Kidney epithelial cell (primary cell): Measurements from ENCODE around the gene PGAP3. TPM values are rescaled to one million over a fixed set of nuclear protein-coding genes. Genes with fewer than 3 reads are reported as not detected.
A peak's percentile ranks its signal among the peaks of the same experiment; 100 is the strongest.
"Not testable (repeated sequence)": the region's sequence is repeated elsewhere in the genome, so short reads cannot be mapped to it uniquely, and the experiment has no call there.

Source experiments
- DNase-seq: peaks from one replicate; pipeline ENCODE4 v3.0.0-alpha.2; 2010; ENCODE audit warnings: low read depth
- H3K27me3 ChIP-seq: 2 replicates; pipeline ENCODE4 v1.6.0; 2011; ENCODE audit warnings: low read length; ENCODE audit not compliant: control insufficient read depth, insufficient read depth
- H3K36me3 ChIP-seq: 2 replicates; pipeline ENCODE4 v1.5.1; 2011; ENCODE audit warnings: low read length; ENCODE audit not compliant: control insufficient read depth, insufficient read depth
- H3K4me3 ChIP-seq: 2 replicates; pipeline ENCODE4 v1.5.1; 2011; ENCODE audit warnings: low read depth, mild to moderate bottlenecking, control low read depth, low read length
- CTCF ChIP-seq: IDR thresholded peaks from 2 replicates; pipeline ENCODE4 v1.5.1; 2011; ENCODE audit warnings: mild to moderate bottlenecking, moderate library complexity, low read length, control low read depth, inconsistent platforms; ENCODE audit not compliant: insufficient read depth, poor library complexity, severe bottlenecking
- total RNA-seq: library from RNA; depleted of rRNA; stranded (reverse); fragments of >200 nt; gene quantifications from 2 replicates; pipeline ENCODE4 v1.2.3, GENCODE V29; 2015

PGAP3 gene
- total RNA-seq, 1 donor from 2014 or later, result 12.5 TPM

- H3K4me3 ChIP-seq, result peak within 1 kb of the TSS; percentile 92
- no peaks in the 10 kb centered on the region for H3K27me3 ChIP-seq
- H3K36me3 ChIP-seq, result peaks cover 1% of the 10 kb centered on the region
- TF ChIP-seq CTCF, result peak; percentile 68
- DNase-seq, result no peak
Measured at GRCh38 chr17:39730095-39730921, 42.5 kb upstream of the PGAP3 start, which contains the start of gene MIEN1. Gene MIEN1 (minus strand): TSS chr17:39730532. CDS start chr17:39730495, 37 bp downstream.

- no peak for TF ChIP-seq CTCF
- H3K4me3 ChIP-seq, result peak overlapping the region; percentile 92
- no peaks in the 10 kb centered on the region for H3K27me3 ChIP-seq
- peaks cover 1% of the 10 kb centered on the region for H3K36me3 ChIP-seq
- no peak for DNase-seq
Measured at GRCh38 chr17:39729280-39729851, 41.5 kb upstream of the PGAP3 start.

GRCh38 chr17:39727556-39727955, 39.7 kb upstream of the PGAP3 start:
- no peak overlapping the region for H3K4me3 ChIP-seq
- TF ChIP-seq CTCF, result no peak
- DNase-seq, result no peak
- peaks cover 1% of the 10 kb centered on the region for H3K36me3 ChIP-seq
- H3K27me3 ChIP-seq, result no peaks in the 10 kb centered on the region

DNA sequence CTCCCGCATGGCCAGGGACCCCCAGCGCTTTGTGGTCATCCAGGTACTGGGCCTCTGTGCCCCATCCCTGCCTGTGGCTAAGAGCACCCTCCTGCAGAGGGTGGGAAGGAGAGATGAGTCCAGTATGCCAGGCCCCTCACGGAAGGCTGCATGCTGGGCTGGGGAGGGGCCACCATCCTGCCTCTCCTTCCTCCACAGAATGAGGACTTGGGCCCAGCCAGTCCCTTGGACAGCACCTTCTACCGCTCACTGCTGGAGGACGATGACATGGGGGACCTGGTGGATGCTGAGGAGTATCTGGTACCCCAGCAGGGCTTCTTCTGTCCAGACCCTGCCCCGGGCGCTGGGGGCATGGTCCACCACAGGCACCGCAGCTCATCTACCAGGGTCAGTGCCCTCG, 38.8 kb upstream of the PGAP3 start:
- no peak for DNase-seq
- peaks cover 1% of the 10 kb centered on the region for H3K36me3 ChIP-seq
- no peak overlapping the region for H3K4me3 ChIP-seq
- H3K27me3 ChIP-seq, result no peaks in the 10 kb centered on the region
- TF ChIP-seq CTCF, result no peak

DNA sequence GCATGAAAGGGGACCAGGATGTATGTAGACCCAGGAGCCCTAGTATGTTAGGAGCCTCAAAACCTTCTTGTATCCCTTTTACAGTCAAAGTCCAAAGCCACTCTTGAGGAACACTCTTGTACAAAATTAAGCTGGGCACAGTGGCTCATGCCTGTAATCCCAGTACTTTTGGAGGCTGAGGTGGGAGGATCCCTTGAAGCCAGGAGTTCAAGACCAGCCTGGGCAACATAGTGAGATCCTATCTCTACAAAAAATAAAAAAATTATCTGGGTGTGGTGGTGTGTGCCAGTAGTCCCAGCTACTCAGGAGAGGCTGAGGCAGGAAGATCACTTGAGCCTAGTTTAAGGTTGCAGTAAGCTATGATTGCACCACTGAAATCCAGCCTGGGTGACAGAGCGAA, 38.1 kb upstream of the PGAP3 start:
- not testable (repeated sequence) for DNase-seq

GRCh38 chr17:39724731-39725130, 36.9 kb upstream of the PGAP3 start:
- no peak for TF ChIP-seq CTCF
- Histone ChIP-seq H3K27me3 (no peaks in the 10 kb centered on the region), H3K4me3 (no peak overlapping the region), H3K36me3 (peaks cover 1% of the 10 kb centered on the region)
- DNase-seq, result no peak

More for the DNA sequence above, 38.1 kb upstream of the PGAP3 start:
- not testable (repeated sequence) for H3K27me3 ChIP-seq, H3K36me3 ChIP-seq, H3K4me3 ChIP-seq
